ENCODE data around the gene NRG2.

NRG2 gene

GRCh38 chr5:139968547-139969261, 74.4 kb downstream of the NRG2 start:
- H3K27me3 ChIP-seq = peaks cover 0 to 6% of the 10 kb centered on the region in 2 donors
- no peak overlapping the region for H3K4me3 ChIP-seq
- no peak overlapping the region for H3K27ac ChIP-seq
- peak; percentile 70 to 88 for DNase-seq
- TF ChIP-seq CTCF (IDR thresholded peaks at IDR 0.05) = peak; percentile 98
- peaks cover 0 to 19% (median 6%) of the 10 kb centered on the region in 4 donors for H3K4me1 ChIP-seq
- intact Hi-C loops (cut with DNase I; ENCODE audit: low total_unique reads) = loop anchor here (2.0 kb wide), 1 partner anchor 180 kb away; no protein-coding TSS in a partner anchor
- no peaks in the 10 kb centered on the region for H3K36me3 ChIP-seq
- H3K9me3 ChIP-seq = no peaks in the 10 kb centered on the region

DNA sequence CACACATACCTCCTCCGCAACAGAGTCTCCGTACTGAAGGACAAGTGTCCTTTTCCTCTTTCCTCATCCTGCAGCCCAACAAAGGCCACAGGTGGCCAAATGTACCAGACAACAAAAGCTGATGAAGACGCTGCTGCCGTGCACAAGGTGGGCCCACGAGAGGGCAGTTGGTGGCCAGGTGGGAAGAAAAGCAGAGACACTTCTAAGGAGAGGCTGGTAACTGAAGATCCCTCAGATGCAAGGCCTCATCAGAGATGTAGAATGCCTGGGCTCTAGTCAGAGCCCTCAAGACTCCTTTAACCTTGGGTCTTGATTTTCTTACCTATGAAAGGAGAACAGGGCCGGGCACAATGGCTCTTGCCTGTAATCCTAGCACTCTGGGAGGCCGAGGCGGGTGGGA, 75.7 kb downstream of the NRG2 start:
- no peaks in the 10 kb centered on the region for H3K9me3 ChIP-seq
- H3K4me1 ChIP-seq = peaks cover 0 to 19% (median 6%) of the 10 kb centered on the region in 4 donors
- DNase-seq = no peak
- H3K4me3 ChIP-seq = no peak overlapping the region
- H3K36me3 ChIP-seq = no peaks in the 10 kb centered on the region
- H3K27me3 ChIP-seq = peaks cover 0 to 6% of the 10 kb centered on the region in 2 donors
- no peak for TF ChIP-seq CTCF (IDR thresholded peaks at IDR 0.05)
- intact Hi-C loops (cut with DNase I; ENCODE audit: low total_unique reads) = no loop called here
- no peak overlapping the region for H3K27ac ChIP-seq

DNA sequence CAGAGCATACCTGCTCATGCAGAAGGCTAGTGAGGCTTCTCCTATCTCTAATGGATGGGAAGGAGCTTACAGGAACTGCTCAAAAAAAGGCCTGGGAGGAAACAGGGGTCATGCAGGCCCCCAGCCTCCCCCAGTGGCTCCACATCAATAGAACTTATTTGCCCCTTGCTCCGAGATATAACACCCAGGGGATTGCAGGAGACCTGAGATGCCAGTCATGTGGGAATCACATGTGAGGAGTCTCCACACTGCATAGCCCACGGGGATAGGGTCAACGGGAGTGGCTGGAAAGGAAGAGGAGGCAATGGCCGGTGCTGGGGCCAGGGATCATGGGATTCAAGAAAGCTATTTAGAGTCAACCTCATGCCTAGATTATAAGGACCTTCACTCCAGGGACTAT, 76.2 kb downstream of the NRG2 start:
- Histone ChIP-seq H3K4me3 (no peak overlapping the region), H3K4me1 (peaks cover 0 to 19% (median 6%) of the 10 kb centered on the region in 4 donors), H3K9me3 (no peaks in the 10 kb centered on the region), H3K36me3 (no peaks in the 10 kb centered on the region), H3K27me3 (peaks cover 0 to 6% of the 10 kb centered on the region in 2 donors), H3K27ac (no peak overlapping the region)
- TF ChIP-seq CTCF (IDR thresholded peaks at IDR 0.05) = no peak
- no peak for DNase-seq
- intact Hi-C loops (cut with DNase I; ENCODE audit: low total_unique reads) = no loop called here

- no peak for TF ChIP-seq CTCF (IDR thresholded peaks at IDR 0.05)
- Histone ChIP-seq H3K4me1 (peaks cover 0 to 19% (median 6%) of the 10 kb centered on the region in 4 donors), H3K27me3 (peaks cover 0 to 6% of the 10 kb centered on the region in 2 donors), H3K27ac (no peak overlapping the region), H3K36me3 (no peaks in the 10 kb centered on the region), H3K4me3 (no peak overlapping the region), H3K9me3 (no peaks in the 10 kb centered on the region)
- no peak for DNase-seq
- intact Hi-C loops (cut with DNase I; ENCODE audit: low total_unique reads) = no loop called here
Observed at GRCh38 chr5:139964994-139965565, 78.0 kb downstream of the NRG2 start.

- Histone ChIP-seq H3K4me1 (peaks cover 0 to 17% (median 6%) of the 10 kb centered on the region in 4 donors), H3K9me3 (no peaks in the 10 kb centered on the region), H3K4me3 (no peak overlapping the region), H3K27me3 (peaks cover 0 to 6% of the 10 kb centered on the region in 2 donors), H3K27ac (no peak overlapping the region), H3K36me3 (no peaks in the 10 kb centered on the region)
- DNase-seq = no peak
- intact Hi-C loops (cut with DNase I; ENCODE audit: low total_unique reads) = no loop called here
- TF ChIP-seq CTCF (IDR thresholded peaks at IDR 0.05) = no peak
Observed at GRCh38 chr5:139964266-139964993, 78.7 kb downstream of the NRG2 start.

Data from tibial artery (tissue), 4 donors.